Osteoblast (primary cell): Measurements from ENCODE around the gene COL13A1. TPM values are rescaled to one million over a fixed set of nuclear protein-coding genes. Genes with fewer than 3 reads are reported as not detected.

Source experiments
- DNase-seq: peaks from one replicate; pipeline ENCODE4 v3.0.0; 2011; ENCODE audit warnings: low spot score, mixed read lengths; ENCODE audit not compliant: insufficient read length; ENCODE audit errors: missing footprints
- H2AFZ ChIP-seq: 2 replicates; pipeline ENCODE4 v1.6.0; 2011; ENCODE audit warnings: mild to moderate bottlenecking, low read length
- H3K27ac ChIP-seq: 2 replicates; pipeline ENCODE4 v1.5.1; 2011; ENCODE audit warnings: mild to moderate bottlenecking, low read depth, low read length, moderate library complexity
- H3K27me3 ChIP-seq: 2 replicates; pipeline ENCODE4 v1.6.0; 2012; ENCODE audit warnings: mild to moderate bottlenecking, control low read depth, inconsistent platforms, low read length, moderate library complexity; ENCODE audit not compliant: insufficient read depth
- H3K36me3 ChIP-seq: 2 replicates; pipeline ENCODE4 v1.5.1; 2011; ENCODE audit warnings: mild to moderate bottlenecking, low read length, control low read depth, moderate library complexity; ENCODE audit not compliant: insufficient read depth
- H3K4me1 ChIP-seq: 2 replicates; pipeline ENCODE4 v1.5.1; 2011; ENCODE audit warnings: mild to moderate bottlenecking, low read length, control low read depth, moderate library complexity; ENCODE audit not compliant: insufficient read depth
- H3K4me2 ChIP-seq: 2 replicates; pipeline ENCODE4 v1.6.0; 2011; ENCODE audit warnings: mild to moderate bottlenecking, low read length; ENCODE audit not compliant: insufficient read depth
- H3K4me3 ChIP-seq: fragments of 200-600 bp; sonication (generic); 3 replicates; pipeline ENCODE4 v1.5.1; 2012; ENCODE audit warnings: mild to moderate bottlenecking, low read length, inconsistent platforms; ENCODE audit not compliant: insufficient read depth
- H3K79me2 ChIP-seq: 2 replicates; pipeline ENCODE4 v1.6.0; 2012; ENCODE audit warnings: mild to moderate bottlenecking, low read length, control low read depth, inconsistent platforms; ENCODE audit not compliant: insufficient read depth
- H3K9me3 ChIP-seq: 2 replicates; pipeline ENCODE4 v1.5.1; 2011; ENCODE audit warnings: low read depth, low read length, control low read depth
- H4K20me1 ChIP-seq: 2 replicates; pipeline ENCODE4 v1.6.0; 2012; ENCODE audit warnings: mild to moderate bottlenecking, low read length, control low read depth; ENCODE audit not compliant: insufficient read depth
- CTCF ChIP-seq: IDR thresholded peaks from 2 replicates; pipeline ENCODE4 v1.5.1; 2011; ENCODE audit warnings: mild to moderate bottlenecking, low read depth, low read length, moderate library complexity; ENCODE audit errors: extremely low read depth
- total RNA-seq: library from RNA; depleted of rRNA; stranded (reverse); fragments of >200 nt; gene quantifications from 2 replicates; pipeline ENCODE4 v1.2.3, GENCODE V29; 2012

Gene COL13A1
- total RNA-seq, 1 donor: 1.1 TPM

GRCh38 chr10:69928339-69928738 lies 126.6 kb downstream of the COL13A1 start:
- no peaks in the 10 kb centered on the region for H4K20me1 ChIP-seq
- TF ChIP-seq CTCF: no peak
- H3K36me3 ChIP-seq: no peaks in the 10 kb centered on the region
- H3K79me2 ChIP-seq: no peaks in the 10 kb centered on the region
- no peaks in the 10 kb centered on the region for H3K4me1 ChIP-seq
- DNase-seq: no peak
- no peak overlapping the region for H3K4me2 ChIP-seq
- H3K27me3 ChIP-seq: no peaks in the 10 kb centered on the region
- no peak overlapping the region for H3K27ac ChIP-seq
- no peak overlapping the region for H2AFZ ChIP-seq
- H3K9me3 ChIP-seq: no peaks in the 10 kb centered on the region
- H3K4me3 ChIP-seq: no peak overlapping the region

- no peaks in the 10 kb centered on the region for H3K79me2 ChIP-seq
- no peaks in the 10 kb centered on the region for H3K4me1 ChIP-seq
- no peaks in the 10 kb centered on the region for H4K20me1 ChIP-seq
- H3K27me3 ChIP-seq: no peaks in the 10 kb centered on the region
- H3K4me3 ChIP-seq: no peak overlapping the region
- H3K9me3 ChIP-seq: no peaks in the 10 kb centered on the region
- TF ChIP-seq CTCF: no peak
- H2AFZ ChIP-seq: no peak overlapping the region
- no peak overlapping the region for H3K27ac ChIP-seq
- no peaks in the 10 kb centered on the region for H3K36me3 ChIP-seq
- no peak overlapping the region for H3K4me2 ChIP-seq
- DNase-seq: no peak
Measured at GRCh38 chr10:69929575-69929974, 127.9 kb downstream of the COL13A1 start.

- no peaks in the 10 kb centered on the region for H4K20me1 ChIP-seq
- H3K36me3 ChIP-seq: no peaks in the 10 kb centered on the region
- TF ChIP-seq CTCF: peak; percentile 12
- no peaks in the 10 kb centered on the region for H3K27me3 ChIP-seq
- no peaks in the 10 kb centered on the region for H3K79me2 ChIP-seq
- H3K4me2 ChIP-seq: no peak overlapping the region
- DNase-seq: no peak
- H2AFZ ChIP-seq: no peak overlapping the region
- H3K27ac ChIP-seq: no peak overlapping the region
- H3K9me3 ChIP-seq: no peaks in the 10 kb centered on the region
- no peaks in the 10 kb centered on the region for H3K4me1 ChIP-seq
- H3K4me3 ChIP-seq: no peak overlapping the region
Measured at GRCh38 chr10:69934768-69935167, 133.1 kb downstream of the COL13A1 start.

- Histone ChIP-seq H4K20me1 (no peaks in the 10 kb centered on the region), H3K79me2 (no peaks in the 10 kb centered on the region), H3K4me2 (no peak overlapping the region), H3K36me3 (no peaks in the 10 kb centered on the region), H2AFZ (no peak overlapping the region), H3K27ac (no peak overlapping the region), H3K4me3 (no peak overlapping the region), H3K9me3 (no peaks in the 10 kb centered on the region), H3K27me3 (no peaks in the 10 kb centered on the region), H3K4me1 (no peaks in the 10 kb centered on the region)
- DNase-seq: peak; percentile 89
- peak; percentile 37 for TF ChIP-seq CTCF
Measured at GRCh38 chr10:69936091-69936490, 134.4 kb downstream of the COL13A1 start.
